ENCODE results near the gene CIDEC.

The CIDEC gene

GRCh38 chr3:9817436-9817835 lies 62.6 kb downstream of the CIDEC start:
- H3K4me3 ChIP-seq (ENCODE audit: control insufficient read depth, low read depth, low read length), result no peak overlapping the region
- DNase-seq (ENCODE audit: low read depth), result no peak
- TF ChIP-seq CTCF (IDR thresholded peaks at IDR 0.05; ENCODE audit: control insufficient read depth, insufficient read depth, low read depth, low read length, missing control alignments), result no peak
